Fibroblast of the aortic adventitia (primary cell): Measurements from ENCODE around the gene ZNF778. TPM values are rescaled to one million over a fixed set of nuclear protein-coding genes. Genes with fewer than 3 reads are reported as not detected.
"Not testable (repeated sequence)": the region's sequence is repeated elsewhere in the genome, so short reads cannot be mapped to it uniquely, and the experiment has no call there.

ENCODE experiments used
- DNase-seq: peaks from one replicate; pipeline ENCODE4 v3.0.0-alpha.2; 2010; ENCODE audit warnings: low read depth
- H3K4me3 ChIP-seq: 2 replicates; pipeline ENCODE4 v1.5.1; 2011; ENCODE audit warnings: low read depth, mild to moderate bottlenecking, control low read depth, low read length, moderate library complexity
- total RNA-seq: library from RNA; depleted of rRNA; stranded (reverse); fragments of >200 nt; gene quantifications from 2 replicates; pipeline ENCODE4 v1.2.3, GENCODE V29; 2012; ENCODE audit warnings: low replicate concordance
- TF ChIP-seq, protein P1 (sequence below): IDR thresholded peaks from 2 replicates; pipeline ENCODE4 v1.5.1; 2011; ENCODE audit warnings: mild to moderate bottlenecking, low read length, control low read depth, inconsistent platforms; ENCODE audit not compliant: insufficient read depth

The ZNF778 gene
- total RNA-seq, 1 donor: 8.0 TPM

DNA sequence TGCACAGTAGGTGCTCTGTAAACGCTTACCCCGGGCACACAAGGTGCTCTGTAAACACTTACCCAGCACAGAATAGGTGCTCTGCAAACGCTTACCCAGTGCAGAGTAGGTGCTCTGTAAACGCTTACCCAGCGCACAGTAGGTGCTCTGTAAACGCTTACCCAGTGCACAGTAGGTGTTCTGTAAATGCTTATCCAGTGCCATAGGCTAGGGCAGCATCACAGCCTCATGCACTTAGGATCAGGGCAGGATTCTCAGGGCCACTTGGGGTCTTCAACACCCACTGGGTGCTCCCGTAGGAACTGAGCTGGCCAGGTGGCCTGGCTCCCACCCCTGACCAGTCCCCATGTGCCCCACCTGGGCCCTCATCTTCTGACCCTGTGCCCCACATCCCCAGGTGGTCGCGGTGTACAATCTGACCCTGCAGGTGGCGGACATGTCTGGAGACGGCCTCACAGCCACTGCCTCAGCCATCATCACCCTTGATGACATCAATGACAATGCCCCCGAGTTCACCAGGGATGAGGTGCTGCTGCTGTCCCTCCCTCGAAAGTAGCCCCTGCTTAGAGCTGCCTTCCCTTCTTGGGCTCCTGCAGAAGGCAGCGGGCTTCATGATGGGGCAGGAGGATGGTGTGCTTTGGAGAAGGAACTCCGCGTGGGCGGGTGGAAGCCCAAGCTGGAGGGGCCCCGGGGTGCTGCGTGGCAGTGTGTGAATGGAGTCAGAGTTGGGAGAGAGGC is 30.3 kb upstream of the ZNF778 start:
- peak; percentile 33 for DNase-seq
- no peak overlapping the region for H3K4me3 ChIP-seq
- TF ChIP-seq, protein P1, sequence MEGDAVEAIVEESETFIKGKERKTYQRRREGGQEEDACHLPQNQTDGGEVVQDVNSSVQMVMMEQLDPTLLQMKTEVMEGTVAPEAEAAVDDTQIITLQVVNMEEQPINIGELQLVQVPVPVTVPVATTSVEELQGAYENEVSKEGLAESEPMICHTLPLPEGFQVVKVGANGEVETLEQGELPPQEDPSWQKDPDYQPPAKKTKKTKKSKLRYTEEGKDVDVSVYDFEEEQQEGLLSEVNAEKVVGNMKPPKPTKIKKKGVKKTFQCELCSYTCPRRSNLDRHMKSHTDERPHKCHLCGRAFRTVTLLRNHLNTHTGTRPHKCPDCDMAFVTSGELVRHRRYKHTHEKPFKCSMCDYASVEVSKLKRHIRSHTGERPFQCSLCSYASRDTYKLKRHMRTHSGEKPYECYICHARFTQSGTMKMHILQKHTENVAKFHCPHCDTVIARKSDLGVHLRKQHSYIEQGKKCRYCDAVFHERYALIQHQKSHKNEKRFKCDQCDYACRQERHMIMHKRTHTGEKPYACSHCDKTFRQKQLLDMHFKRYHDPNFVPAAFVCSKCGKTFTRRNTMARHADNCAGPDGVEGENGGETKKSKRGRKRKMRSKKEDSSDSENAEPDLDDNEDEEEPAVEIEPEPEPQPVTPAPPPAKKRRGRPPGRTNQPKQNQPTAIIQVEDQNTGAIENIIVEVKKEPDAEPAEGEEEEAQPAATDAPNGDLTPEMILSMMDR: no peak

DNA sequence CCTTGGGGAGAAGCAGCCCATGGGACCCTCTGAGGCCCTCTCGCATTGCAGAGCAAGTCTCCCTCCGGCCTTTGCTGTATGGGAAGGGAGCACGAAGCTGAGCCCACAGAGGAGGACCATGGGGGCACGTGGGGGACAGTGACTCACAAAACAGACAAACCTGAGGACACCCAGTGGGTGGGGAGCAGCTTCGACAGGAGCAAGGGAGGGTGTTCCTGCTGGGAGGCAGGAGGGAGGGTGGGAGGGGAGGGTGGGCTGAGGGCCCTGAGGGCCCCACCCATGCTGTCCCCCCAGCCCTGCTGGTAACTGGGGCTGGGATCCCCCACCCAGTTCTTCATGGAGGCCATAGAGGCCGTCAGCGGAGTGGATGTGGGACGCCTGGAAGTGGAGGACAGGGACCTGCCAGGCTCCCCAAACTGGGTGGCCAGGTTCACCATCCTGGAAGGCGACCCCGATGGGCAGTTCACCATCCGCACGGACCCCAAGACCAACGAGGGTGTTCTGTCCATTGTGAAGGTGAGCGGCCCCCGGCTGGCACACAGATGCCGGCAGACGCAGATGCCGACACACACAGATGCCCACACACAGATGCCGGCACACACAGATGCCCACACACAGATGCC is 29.6 kb upstream of the ZNF778 start:
- H3K4me3 ChIP-seq: no peak overlapping the region
- DNase-seq: peak; percentile 20
- TF ChIP-seq, protein P1: no peak

DNA sequence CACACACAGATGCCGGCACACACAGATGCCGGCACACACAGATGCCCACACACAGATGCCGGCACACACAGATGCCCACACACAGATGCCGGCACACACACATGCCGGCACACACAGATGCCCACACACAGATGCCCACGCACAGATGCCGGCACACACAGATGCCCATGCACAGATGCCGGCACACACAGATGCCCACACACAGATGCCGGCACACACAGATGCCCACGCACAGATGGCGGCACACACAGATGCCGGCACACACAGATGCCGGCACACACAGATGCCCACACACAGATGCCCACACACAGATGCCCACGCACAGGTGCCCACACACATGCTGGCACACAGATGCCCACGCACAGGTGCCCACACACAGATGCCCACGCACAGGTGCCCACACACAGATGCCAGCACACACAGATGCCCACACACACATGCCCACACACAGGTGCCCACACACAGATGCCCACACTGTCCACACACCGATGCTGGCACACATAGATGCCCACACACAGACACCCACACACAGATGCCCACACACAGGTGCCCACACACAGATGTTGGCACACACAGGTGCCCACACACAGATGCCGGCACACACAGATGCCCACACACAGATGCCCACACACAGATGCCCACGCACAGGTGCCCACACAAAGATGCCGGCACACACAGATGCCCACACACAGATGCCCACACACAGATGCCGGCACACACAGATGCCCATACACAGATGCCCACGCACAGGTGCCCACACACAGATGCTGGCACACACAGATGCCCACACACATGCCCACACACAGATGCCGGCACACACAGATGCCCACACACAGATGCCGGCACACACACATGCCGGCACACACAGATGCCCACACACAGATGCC is 28.8 kb upstream of the ZNF778 start:
- DNase-seq, H3K4me3 ChIP-seq: not testable (repeated sequence)

DNA sequence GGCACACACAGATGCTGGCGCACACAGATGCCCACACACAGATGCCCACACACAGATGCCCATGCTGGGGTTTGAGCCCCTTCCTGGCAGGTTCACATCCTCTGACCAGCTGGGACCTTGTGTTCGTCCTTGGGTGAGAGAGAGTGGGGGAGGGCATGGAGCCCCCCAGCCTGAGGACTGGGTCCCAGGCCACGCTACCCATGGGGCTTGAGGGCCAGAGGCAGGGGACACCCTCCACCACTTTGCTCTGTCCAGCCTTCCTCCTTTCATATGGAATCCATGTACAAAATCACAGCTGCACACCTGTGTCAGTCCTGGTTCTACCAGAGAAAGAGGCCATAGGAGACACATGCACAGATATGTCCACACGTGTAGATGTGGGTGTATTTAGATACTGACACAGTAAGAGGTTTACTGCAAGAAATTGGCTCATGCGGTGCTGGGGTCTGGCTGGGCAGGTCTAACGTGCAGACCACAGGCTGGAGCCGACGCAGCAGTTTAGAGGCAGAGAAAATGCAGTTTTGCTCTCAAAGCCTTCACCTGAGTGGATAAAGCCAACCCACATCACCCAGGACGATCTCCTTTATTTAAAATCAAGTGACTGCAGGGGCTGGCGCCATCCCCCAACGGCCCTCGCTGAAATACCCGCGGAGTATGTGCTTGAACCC is 28.0 kb upstream of the ZNF778 start:
- no peak for DNase-seq
- TF ChIP-seq, protein P1: no peak
- H3K4me3 ChIP-seq: no peak overlapping the region

DNA sequence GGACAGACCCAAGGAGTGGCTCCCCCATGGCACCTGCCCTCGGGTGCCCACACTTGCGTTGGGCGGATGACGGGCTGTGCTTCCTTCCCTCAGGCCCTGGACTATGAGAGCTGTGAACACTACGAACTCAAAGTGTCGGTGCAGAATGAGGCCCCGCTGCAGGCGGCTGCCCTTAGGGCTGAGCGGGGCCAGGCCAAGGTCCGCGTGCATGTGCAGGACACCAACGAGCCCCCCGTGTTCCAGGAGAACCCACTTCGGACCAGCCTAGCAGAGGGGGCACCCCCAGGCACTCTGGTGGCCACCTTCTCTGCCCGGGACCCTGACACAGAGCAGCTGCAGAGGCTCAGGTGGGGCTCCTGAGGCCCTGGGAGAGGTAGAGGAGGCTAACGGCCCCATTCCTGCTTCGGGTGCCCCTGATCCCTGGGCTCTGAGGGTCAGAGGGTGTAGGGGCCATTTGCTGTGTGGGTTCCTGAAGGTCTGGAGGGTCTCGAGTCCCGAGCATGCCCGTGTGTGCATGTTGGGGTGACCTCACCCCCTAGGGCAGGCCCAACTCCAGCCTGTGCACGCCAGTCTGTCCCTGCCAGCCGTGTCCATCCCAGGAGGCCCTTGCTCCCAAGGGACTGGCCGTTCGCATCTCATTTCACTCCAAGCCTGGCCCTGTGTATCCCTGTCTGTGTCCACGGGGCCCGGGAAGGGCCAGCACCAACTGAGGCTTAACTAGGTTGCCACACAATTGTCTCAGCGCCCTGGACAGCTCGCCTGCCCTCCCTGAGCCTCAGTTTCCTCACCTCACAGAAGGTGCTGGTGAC is 27.1 kb upstream of the ZNF778 start:
- TF ChIP-seq, protein P1: no peak
- no peak overlapping the region for H3K4me3 ChIP-seq
- no peak for DNase-seq

DNA sequence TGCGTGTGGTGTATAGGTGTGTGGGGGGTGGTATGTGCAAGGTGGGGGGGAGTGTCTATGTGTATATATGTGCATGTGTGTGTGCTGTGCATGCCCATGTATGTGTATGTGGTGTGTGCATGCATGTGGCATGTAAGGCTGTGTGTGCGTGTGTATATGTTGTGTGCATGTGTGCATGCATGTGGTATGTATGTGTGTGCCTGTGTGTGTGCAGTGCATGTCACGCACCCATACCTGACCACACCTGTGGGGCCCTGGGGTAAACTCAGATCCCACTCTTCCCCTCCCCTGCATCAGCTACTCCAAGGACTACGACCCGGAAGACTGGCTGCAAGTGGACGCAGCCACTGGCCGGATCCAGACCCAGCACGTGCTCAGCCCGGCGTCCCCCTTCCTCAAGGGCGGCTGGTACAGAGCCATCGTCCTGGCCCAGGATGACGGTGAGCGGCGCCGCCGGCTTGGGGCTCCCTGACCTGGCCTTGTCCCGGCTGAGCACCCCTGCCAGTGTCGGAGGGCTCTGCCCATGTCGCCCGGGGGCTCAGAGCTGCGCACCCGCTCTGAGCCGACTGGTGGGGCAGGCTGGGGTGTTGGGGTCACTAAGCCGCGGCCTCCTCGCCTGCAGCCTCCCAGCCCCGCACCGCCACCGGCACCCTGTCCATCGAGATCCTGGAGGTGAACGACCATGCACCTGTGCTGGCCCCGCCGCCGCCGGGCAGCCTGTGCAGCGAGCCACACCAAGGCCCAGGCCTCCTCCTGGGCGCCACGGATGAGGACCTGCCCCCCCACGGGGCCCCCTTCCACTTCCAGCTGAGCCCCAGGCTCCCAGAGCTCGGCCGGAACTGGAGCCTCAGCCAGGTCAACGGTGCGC is 26.2 kb upstream of the ZNF778 start:
- no peak for DNase-seq
- H3K4me3 ChIP-seq: no peak overlapping the region
- TF ChIP-seq, protein P1: no peak
